ENCODE results near the gene TMEM59.
A peak's percentile ranks its signal among the peaks of the same experiment; 100 is the strongest.
"Not testable (repeated sequence)": the region's sequence is repeated elsewhere in the genome, so short reads cannot be mapped to it uniquely, and the experiment has no call there.

TMEM59 gene

DNA sequence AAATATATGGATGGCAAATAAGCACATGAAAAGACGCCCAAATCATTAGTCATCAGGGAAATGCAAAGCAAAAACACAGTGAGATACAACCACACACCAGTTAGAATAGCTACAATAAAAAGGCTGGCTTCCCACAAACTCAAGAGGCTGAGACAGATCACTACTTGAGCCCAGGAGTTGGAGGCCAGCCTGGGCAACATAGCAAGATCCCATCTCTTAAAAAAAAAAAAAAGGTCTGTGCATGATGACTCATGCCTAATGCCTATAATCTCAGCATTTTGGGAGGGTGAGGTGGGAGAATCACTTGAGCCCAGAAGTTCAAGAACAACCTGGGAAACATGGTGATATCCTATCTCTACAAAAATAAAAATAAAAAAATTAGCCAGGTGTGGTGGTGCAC lies 54.8 kb downstream of the TMEM59 start:
- no peak for DNase-seq (ENCODE audit: low read depth, low spot score)
- no peak overlapping the region for H3K4me3 ChIP-seq (ENCODE audit: low read depth, low read length)
- POLR2A ChIA-PET: no interaction called here
- TF ChIP-seq, protein P1, sequence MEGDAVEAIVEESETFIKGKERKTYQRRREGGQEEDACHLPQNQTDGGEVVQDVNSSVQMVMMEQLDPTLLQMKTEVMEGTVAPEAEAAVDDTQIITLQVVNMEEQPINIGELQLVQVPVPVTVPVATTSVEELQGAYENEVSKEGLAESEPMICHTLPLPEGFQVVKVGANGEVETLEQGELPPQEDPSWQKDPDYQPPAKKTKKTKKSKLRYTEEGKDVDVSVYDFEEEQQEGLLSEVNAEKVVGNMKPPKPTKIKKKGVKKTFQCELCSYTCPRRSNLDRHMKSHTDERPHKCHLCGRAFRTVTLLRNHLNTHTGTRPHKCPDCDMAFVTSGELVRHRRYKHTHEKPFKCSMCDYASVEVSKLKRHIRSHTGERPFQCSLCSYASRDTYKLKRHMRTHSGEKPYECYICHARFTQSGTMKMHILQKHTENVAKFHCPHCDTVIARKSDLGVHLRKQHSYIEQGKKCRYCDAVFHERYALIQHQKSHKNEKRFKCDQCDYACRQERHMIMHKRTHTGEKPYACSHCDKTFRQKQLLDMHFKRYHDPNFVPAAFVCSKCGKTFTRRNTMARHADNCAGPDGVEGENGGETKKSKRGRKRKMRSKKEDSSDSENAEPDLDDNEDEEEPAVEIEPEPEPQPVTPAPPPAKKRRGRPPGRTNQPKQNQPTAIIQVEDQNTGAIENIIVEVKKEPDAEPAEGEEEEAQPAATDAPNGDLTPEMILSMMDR (IDR thresholded peaks at IDR 0.05; ENCODE audit: insufficient read depth, low read length, missing control alignments): no peak
- CTCF ChIA-PET: no interaction called here

DNA sequence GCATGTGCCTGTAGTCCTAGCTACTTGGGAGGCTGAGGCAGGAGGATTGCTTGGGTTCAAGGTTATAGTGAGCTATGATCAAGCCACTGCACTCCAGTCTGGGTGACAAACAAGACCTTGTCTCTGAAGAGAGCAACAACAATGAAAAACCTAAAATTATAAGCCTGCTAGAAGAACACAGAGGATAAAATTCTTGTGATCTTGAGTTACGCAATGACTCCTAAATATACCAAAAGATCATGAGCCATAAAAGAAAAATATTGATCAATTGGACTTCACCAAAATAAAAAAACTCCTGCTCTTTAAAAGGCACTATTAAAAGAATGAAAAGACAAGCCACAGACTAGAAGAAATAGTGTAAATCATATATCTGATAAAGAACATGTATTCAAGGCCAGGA lies 57.3 kb downstream of the TMEM59 start:
- DNase-seq (ENCODE audit: low read depth, low spot score): no peak
- TF ChIP-seq, protein P1 (IDR thresholded peaks at IDR 0.05; ENCODE audit: insufficient read depth, low read length, missing control alignments): no peak
- POLR2A ChIA-PET: no interaction called here
- CTCF ChIA-PET: no interaction called here
- H3K4me3 ChIP-seq (ENCODE audit: low read depth, low read length): no peak overlapping the region

DNA sequence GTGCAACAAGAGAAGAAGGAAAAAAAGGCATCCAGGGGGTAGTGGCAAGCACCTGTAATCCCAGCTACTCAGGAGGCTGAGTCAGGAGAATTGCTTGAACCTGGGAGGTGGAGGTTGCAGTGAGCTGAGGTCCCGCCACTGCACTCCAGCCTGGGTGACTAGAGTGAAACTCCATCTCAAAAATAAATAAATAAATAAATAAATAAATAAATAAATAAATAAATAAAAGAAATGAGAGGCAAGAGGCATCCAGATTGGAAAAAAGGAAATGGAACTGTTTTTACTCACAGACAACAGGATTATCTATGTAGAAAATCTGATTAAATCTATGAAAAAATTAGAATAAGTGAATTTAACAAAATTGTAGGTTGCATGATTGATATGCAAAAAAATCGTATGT lies 58.5 kb downstream of the TMEM59 start:
- CTCF ChIA-PET: interaction anchor here (0.7 kb wide), 1 partner anchor 1387 kb away, joined by 3 read pairs; no protein-coding TSS in a partner anchor
- H3K4me3 ChIP-seq (ENCODE audit: low read depth, low read length); DNase-seq (ENCODE audit: low read depth, low spot score); POLR2A ChIA-PET: not testable (repeated sequence)

DNA sequence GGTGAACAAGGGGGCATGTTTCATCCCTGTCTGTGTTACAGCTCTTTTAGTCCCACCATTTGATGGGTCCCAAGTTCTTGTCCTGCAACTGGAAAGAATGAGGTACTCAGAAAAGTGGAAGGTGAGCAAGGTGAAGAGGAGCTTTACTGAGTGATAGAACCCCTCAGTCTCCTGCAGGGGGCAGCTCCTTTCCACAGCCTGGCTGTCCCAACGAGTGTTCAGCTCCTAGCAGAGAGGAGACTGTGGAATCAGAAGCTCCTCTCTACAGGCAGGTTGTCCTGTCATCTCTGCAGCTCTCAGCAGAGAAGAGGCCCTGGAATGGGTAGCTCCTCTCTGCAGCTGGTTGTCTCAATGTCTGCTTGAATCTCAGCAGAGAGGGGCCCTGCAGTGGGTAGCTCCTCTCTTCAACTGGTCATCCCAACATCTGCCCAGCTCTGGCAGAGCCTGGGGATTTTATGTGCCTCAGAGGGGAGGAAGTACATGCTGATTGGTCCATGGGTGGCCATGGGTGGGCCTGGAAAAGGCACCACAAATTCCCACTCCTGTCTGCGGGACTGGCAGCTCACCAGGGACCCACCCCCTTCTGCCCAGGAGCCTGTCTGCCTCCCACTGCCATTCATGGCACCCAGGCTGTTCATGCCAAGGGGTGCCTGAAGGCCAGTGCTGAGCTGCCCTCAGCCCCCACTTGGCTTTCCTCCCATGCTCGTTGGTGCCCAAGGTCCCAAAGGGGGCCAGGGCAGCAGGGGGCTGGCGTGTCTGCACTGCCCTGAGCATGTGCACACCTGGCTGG lies 60.7 kb downstream of the TMEM59 start:
- ChIA-PET POLR2A (interaction anchor here (1.0 kb wide), 1 partner anchor 14 kb away, joined by 3 read pairs; no protein-coding TSS in a partner anchor), CTCF (interaction anchor here (1.2 kb wide), 1 partner anchor 90 kb away, joined by 4 read pairs; no protein-coding TSS in a partner anchor)
- H3K4me3 ChIP-seq (ENCODE audit: low read depth, low read length): no peak overlapping the region
- TF ChIP-seq, protein P1 (IDR thresholded peaks at IDR 0.05; ENCODE audit: insufficient read depth, low read length, missing control alignments): peak; percentile 4
- DNase-seq (ENCODE audit: low read depth, low spot score): no peak

DNA sequence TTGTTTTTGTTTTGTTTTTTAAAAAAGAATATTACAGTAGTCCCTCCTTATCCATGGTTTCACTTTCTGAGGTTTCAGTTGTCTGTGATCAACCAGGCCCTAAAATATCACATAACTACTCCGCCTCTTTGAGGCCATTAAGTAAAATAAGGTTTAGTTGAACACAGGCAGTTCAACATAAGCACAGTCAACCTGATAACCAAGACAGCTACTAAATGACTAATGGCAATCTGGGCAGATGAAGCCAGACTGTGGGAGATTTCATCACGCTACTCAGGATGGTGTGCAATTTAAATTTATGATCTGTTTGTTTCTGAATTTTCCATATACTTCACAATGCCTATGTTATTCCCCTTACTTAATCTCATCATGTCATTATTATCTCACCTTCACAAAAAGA lies 65.1 kb downstream of the TMEM59 start:
- H3K4me3 ChIP-seq (ENCODE audit: low read depth, low read length): no peak overlapping the region
- TF ChIP-seq, protein P1 (IDR thresholded peaks at IDR 0.05; ENCODE audit: insufficient read depth, low read length, missing control alignments): no peak
- no peak for DNase-seq (ENCODE audit: low read depth, low spot score)
- POLR2A ChIA-PET: no interaction called here
- CTCF ChIA-PET: no interaction called here

DNA sequence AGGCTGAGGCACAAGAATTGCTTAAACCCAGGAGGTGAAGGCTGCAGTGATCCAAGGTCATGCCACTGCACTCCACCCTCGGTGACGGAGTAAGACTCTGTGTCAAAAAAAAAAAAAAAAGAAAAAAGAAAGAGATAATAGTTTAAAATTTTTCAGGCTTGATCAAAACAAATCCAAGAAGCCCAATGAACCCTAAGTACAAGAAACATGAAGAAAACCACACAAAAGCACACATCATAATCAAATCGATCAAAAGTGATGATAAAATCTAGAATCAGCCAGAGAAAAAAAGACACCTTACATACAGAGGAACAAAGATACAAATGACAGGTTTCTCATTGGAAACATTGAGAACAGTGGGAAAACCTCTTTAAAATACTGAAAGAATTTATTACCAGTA lies 66.5 kb downstream of the TMEM59 start:
- CTCF ChIA-PET: no interaction called here
- TF ChIP-seq, protein P1 (IDR thresholded peaks at IDR 0.05; ENCODE audit: insufficient read depth, low read length, missing control alignments): no peak
- no peak overlapping the region for H3K4me3 ChIP-seq (ENCODE audit: low read depth, low read length)
- POLR2A ChIA-PET: no interaction called here
- DNase-seq (ENCODE audit: low read depth, low spot score): no peak

DNA sequence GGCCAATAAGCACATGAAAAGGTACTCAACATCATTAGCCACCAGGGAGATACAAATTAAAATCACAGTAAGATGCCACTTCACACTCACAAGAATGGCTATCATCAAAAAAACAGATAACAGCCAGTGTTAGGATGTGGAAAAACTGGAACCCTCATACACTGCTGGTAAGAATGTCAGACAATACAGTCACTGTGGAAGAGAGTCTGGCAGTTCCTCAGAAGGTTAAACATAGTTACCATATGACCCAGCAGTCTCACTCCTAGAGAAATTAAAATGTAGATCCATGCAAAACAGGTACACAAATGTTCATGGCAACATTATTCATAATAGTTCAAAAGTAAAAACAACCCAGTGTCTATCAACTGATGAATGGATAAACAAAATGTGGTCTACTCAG lies 68.3 kb downstream of the TMEM59 start:
- CTCF ChIA-PET: no interaction called here
- no peak for DNase-seq (ENCODE audit: low read depth, low spot score)
- no peak overlapping the region for H3K4me3 ChIP-seq (ENCODE audit: low read depth, low read length)
- TF ChIP-seq, protein P1 (IDR thresholded peaks at IDR 0.05; ENCODE audit: insufficient read depth, low read length, missing control alignments): no peak
- POLR2A ChIA-PET: no interaction called here
